HCT116 (cell line): ENCODE results near the gene CAB39. TPM values are rescaled to one million over a fixed set of nuclear protein-coding genes. Genes with fewer than 3 reads are reported as not detected.

Experiments
- ATAC-seq: fragments of 200-7000 bp; cut with Tn5 transposase; 2 replicates; pipeline ENCODE4 v1.9.1; 2020; ENCODE audit warnings: mild to moderate bottlenecking, moderate library complexity
- BruUV-seq: library from RNA; stranded (reverse); fragments of 400-500 nt; replicated peaks from 2 replicates; lab custom pipeline; 2021; lab: Mats Ljungman, UMichigan
- CTCF ChIA-PET: fragments of 300-600 bp; sonication (Branson Sonifier 250); formaldehyde crosslinking; loops from one replicate; lab custom pipeline; 2021; ENCODE audit warnings: antibody characterized with exemption; lab: Charles Lee
- POLR2A ChIA-PET: fragments of 300-600, 350-600 bp; sonication (Branson Sonifier 250); formaldehyde crosslinking; loops from one replicate; lab custom pipeline; 2021; ENCODE audit warnings: antibody characterized with exemption; lab: Charles Lee
- RAD21 ChIA-PET, 2 experiments: fragments of 300-600 bp; sonication (Branson Sonifier 250); formaldehyde crosslinking; loops; one replicate each; lab custom pipeline; 2023; ENCODE audit warnings: low total read pairs in 2 of 2; ENCODE audit not compliant: uncharacterized antibody in 2 of 2, unreplicated experiment in 2 of 2, low non-redundant PET in 1 of 2; lab: Charles Lee
- DNase-seq: peaks from one replicate; pipeline ENCODE4 v3.0.0-alpha.2; 2010; ENCODE audit warnings: low read depth, low spot score
- H2AFZ ChIP-seq: fragments of 200-600 bp; shearing (Covaris generic), sonication (generic); 2 replicates; pipeline ENCODE4 v1.6.1; 2017; ENCODE audit warnings: low read depth, mixed run types, mixed read lengths, antibody characterized with exemption, low read length; ENCODE audit not compliant: poor library complexity, severe bottlenecking
- H3K27ac ChIP-seq: 2 replicates; pipeline ENCODE4 v1.5.1; 2012; ENCODE audit warnings: low read depth, low read length
- H3K27me3 ChIP-seq: fragments of 200-600 bp; sonication (generic); 2 replicates; pipeline ENCODE4 v1.6.1; 2016; ENCODE audit warnings: mixed run types, low read length, mixed read lengths; ENCODE audit not compliant: insufficient read depth
- H3K36me3 ChIP-seq, 2 experiments: fragments of 200-500 bp in 1 of 2; fragments of 200-600 bp in 1 of 2; sonication (Bioruptor generic) in 1 of 2; sonication (generic) in 1 of 2; 2 replicates each; pipeline versions ENCODE4 v1.5.1 to v1.6.1; 2014 to 2016; ENCODE audit warnings: low read length in 2 of 2, inconsistent platforms in 1 of 2, mixed read lengths in 1 of 2, mixed run types in 1 of 2; ENCODE audit not compliant: insufficient read depth in 2 of 2, control insufficient read depth in 1 of 2
- H3K4me1 ChIP-seq, 2 experiments: fragments of 200-600 bp in 1 of 2; sonication (generic) in 1 of 2; 2 replicates each; pipeline versions ENCODE4 v1.5.1 to v1.6.1; 2012 to 2017; ENCODE audit warnings: low read length in 2 of 2, inconsistent platforms in 1 of 2, mild to moderate bottlenecking in 1 of 2, mixed read lengths in 1 of 2, mixed run types in 1 of 2, moderate library complexity in 1 of 2; ENCODE audit not compliant: insufficient read depth in 2 of 2, control insufficient read depth in 1 of 2
- H3K4me2 ChIP-seq: fragments of 200-600 bp; sonication (generic); 2 replicates; pipeline ENCODE4 v1.6.1; 2017; ENCODE audit warnings: mixed run types, low read length, mixed read lengths
- H3K4me3 ChIP-seq, 2 experiments: fragments of 200-600 bp in 1 of 2; sonication (generic) in 1 of 2; replicated peaks in 1 of 2; 2 replicates each; pipeline ENCODE4 v1.5.1; 2011 to 2016; ENCODE audit warnings: low read length in 2 of 2, control low read depth in 1 of 2, low read depth in 1 of 2, mild to moderate bottlenecking in 1 of 2, mixed read lengths in 1 of 2, mixed run types in 1 of 2
- H3K79me2 ChIP-seq: fragments of 200-600 bp; sonication (generic); 2 replicates; pipeline ENCODE4 v1.6.1; 2017; ENCODE audit warnings: mild to moderate bottlenecking, mixed run types, low read length, moderate library complexity, mixed read lengths; ENCODE audit not compliant: insufficient read depth
- H3K9ac ChIP-seq: fragments of 200-600 bp; sonication (generic); 2 replicates; pipeline ENCODE4 v1.6.1; 2016; ENCODE audit warnings: low read length, mixed read lengths
- H3K9me2 ChIP-seq: fragments of 200-600 bp; sonication (generic), shearing (Covaris generic); 2 replicates; pipeline ENCODE4 v1.6.1; 2017; ENCODE audit warnings: mixed run types, mild to moderate bottlenecking, moderate library complexity; ENCODE audit not compliant: insufficient read depth
- H3K9me3 ChIP-seq, 2 experiments: fragments of 200-500 bp in 1 of 2; fragments of 200-600 bp in 1 of 2; sonication (Bioruptor generic) in 1 of 2; sonication (generic) in 1 of 2; 2 replicates each; pipeline ENCODE4 v1.6.1; 2014 to 2017; ENCODE audit warnings: low read length in 2 of 2, mixed read lengths in 2 of 2, inconsistent platforms in 1 of 2, low read depth in 1 of 2, mild to moderate bottlenecking in 1 of 2, mixed run types in 1 of 2, moderate library complexity in 1 of 2; ENCODE audit not compliant: control insufficient read depth in 1 of 2, insufficient read depth in 1 of 2
- H4K20me1 ChIP-seq: fragments of 200-600 bp; sonication (generic), shearing (Covaris generic); 2 replicates; pipeline ENCODE4 v1.6.1; 2017; ENCODE audit warnings: mixed run types, mild to moderate bottlenecking, moderate library complexity; ENCODE audit not compliant: insufficient read depth
- ATF3 ChIP-seq: IDR thresholded peaks from 2 replicates; pipeline ENCODE4 v1.6.1; 2012
- CBX3 ChIP-seq: IDR thresholded peaks from 2 replicates; pipeline ENCODE4 v1.6.1; 2012; ENCODE audit warnings: low read depth
- CEBPB ChIP-seq: IDR thresholded peaks from 2 replicates; pipeline ENCODE4 v1.6.1; 2012; ENCODE audit warnings: low read depth
- CTCF ChIP-seq, 3 experiments: fragments of 200-600 bp in 1 of 3; sonication (generic) in 1 of 3; IDR thresholded peaks in 2 of 3; conservative IDR thresholded peaks in 1 of 3; 2 replicates each; pipeline ENCODE4 v1.5.1; 2012 to 2017; ENCODE audit warnings: low read depth in 2 of 3, low read length in 2 of 3, antibody characterized with exemption in 1 of 3, borderline replicate concordance in 1 of 3, control low read depth in 1 of 3, mild to moderate bottlenecking in 1 of 3, mixed read lengths in 1 of 3, mixed run types in 1 of 3, moderate library complexity in 1 of 3; ENCODE audit not compliant: insufficient read depth in 1 of 3
- EGR1 ChIP-seq: IDR thresholded peaks from 2 replicates; pipeline ENCODE4 v1.6.1; 2012; ENCODE audit warnings: low read depth
- ELF1 ChIP-seq: IDR thresholded peaks from 2 replicates; pipeline ENCODE4 v1.6.1; 2012; ENCODE audit warnings: low read depth, borderline replicate concordance
- EZH2 ChIP-seq: fragments of 200-600 bp; sonication (generic); IDR thresholded peaks from 2 replicates; pipeline ENCODE4 v1.6.1; 2017; ENCODE audit warnings: antibody characterized with exemption, mixed run types
- EZH2phosphoT487 ChIP-seq: fragments of 200-600 bp; IDR thresholded peaks from 2 replicates; pipeline ENCODE4 v1.6.1; 2018; ENCODE audit warnings: antibody characterized with exemption, borderline replicate concordance
- FOSL1 ChIP-seq: IDR thresholded peaks from 2 replicates; pipeline ENCODE4 v1.6.1; 2012; ENCODE audit warnings: low read depth
- JUND ChIP-seq: IDR thresholded peaks from 2 replicates; pipeline ENCODE4 v1.6.1; 2012
- RAD21 ChIP-seq: IDR thresholded peaks from 2 replicates; pipeline ENCODE4 v1.6.1; 2012; ENCODE audit warnings: low read depth, mild to moderate bottlenecking
- SIN3A ChIP-seq: IDR thresholded peaks from 2 replicates; pipeline ENCODE4 v1.6.1; 2012; ENCODE audit warnings: low read depth
- SP1 ChIP-seq: IDR thresholded peaks from 2 replicates; pipeline ENCODE4 v1.6.1; 2012; ENCODE audit warnings: low read depth
- SRF ChIP-seq: IDR thresholded peaks from 2 replicates; pipeline ENCODE4 v1.6.1; 2012; ENCODE audit warnings: low read depth
- TCF7L2 ChIP-seq: IDR thresholded peaks from 2 replicates; pipeline ENCODE4 v1.7.0; 2011; ENCODE audit warnings: borderline replicate concordance, inconsistent platforms; ENCODE audit not compliant: insufficient read depth, insufficient read length; ENCODE audit errors: extremely low read depth
- YY1 ChIP-seq: IDR thresholded peaks from 2 replicates; pipeline ENCODE4 v1.6.1; 2011; ENCODE audit warnings: low read length, low read depth, moderate library complexity, mild to moderate bottlenecking; ENCODE audit not compliant: insufficient replicate concordance; ENCODE audit errors: extremely low read depth
- ZFX ChIP-seq: fragments of 450-650 bp; IDR thresholded peaks from 2 replicates; pipeline ENCODE4 v1.6.1; 2017
- ZNF274 ChIP-seq: fragments of 200-500 bp; sonication (Bioruptor generic); IDR thresholded peaks from 2 replicates; pipeline ENCODE4 v1.6.1; 2014; ENCODE audit warnings: mild to moderate bottlenecking, low read depth, low read length, inconsistent platforms
- intact Hi-C: fragments of 100-400 bp; cut with micrococcal nuclease; formaldehyde crosslinking; loops from 2 replicates; pipeline ENCODE4 v1.10.0; 2022
- total RNA-seq: library from RNA; stranded (reverse); gene quantifications from one replicate; pipeline ENCODE4 v1.2.1, GENCODE V29; 2021; ENCODE audit not compliant: unreplicated experiment
- TF ChIP-seq, protein P1 (sequence below): IDR thresholded peaks from 2 replicates; pipeline ENCODE4 v1.6.1; 2011; ENCODE audit warnings: mild to moderate bottlenecking, low read length, moderate library complexity; ENCODE audit not compliant: insufficient replicate concordance; ENCODE audit errors: extremely low read depth
- TF ChIP-seq, protein P2 (sequence below): IDR thresholded peaks from 2 replicates; pipeline ENCODE4 v1.6.1; 2012; ENCODE audit warnings: low read depth

Gene CAB39
- total RNA-seq, 1 experiment from 2014 or later = 63.6 TPM

DNA sequence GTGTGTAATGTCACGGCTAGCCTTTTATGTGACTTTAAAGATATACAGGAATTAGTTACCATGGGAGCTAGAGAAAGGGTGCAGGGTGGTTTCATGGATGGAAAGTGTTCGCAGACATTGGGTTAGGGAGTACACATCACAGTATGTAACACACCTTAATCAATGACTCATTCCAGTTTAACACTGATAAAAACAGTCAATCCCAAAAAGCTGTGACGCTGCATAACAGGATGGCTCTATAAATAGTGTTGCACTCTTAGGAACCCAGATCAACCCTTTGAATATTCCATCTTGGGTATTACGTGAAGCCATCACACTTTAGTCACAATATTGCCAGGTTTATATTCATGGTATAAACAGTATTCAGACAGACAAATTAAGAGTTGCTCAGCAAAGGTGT lies 33.6 kb downstream of the CAB39 start:
- H3K4me2 ChIP-seq = no peak overlapping the region
- BruUV-seq = no TSS peak
- intact Hi-C loops = no loop called here
- TF ChIP-seq SRF (no peak), SP1 (no peak), EZH2phosphoT487 (no peak), RAD21 (no peak), EZH2 (no peak), ELF1 (no peak), CTCF (IDR thresholded peaks at IDR 0.05 in 2 of 3, conservative IDR thresholded peaks at IDR 0.05 in 1 of 3; ENCODE audit: borderline replicate concordance in 1 of 3, insufficient read depth in 1 of 3, low read depth in 2 of 3, low read length in 2 of 3) (no peak), ZNF274 (no peak), SIN3A (no peak), JUND (no peak), ATF3 (no peak), CEBPB (no peak), FOSL1 (no peak), EGR1 (no peak), YY1 (no peak), ZFX (no peak), TCF7L2 (no peak), CBX3 (no peak)
- TF ChIP-seq, protein P1, sequence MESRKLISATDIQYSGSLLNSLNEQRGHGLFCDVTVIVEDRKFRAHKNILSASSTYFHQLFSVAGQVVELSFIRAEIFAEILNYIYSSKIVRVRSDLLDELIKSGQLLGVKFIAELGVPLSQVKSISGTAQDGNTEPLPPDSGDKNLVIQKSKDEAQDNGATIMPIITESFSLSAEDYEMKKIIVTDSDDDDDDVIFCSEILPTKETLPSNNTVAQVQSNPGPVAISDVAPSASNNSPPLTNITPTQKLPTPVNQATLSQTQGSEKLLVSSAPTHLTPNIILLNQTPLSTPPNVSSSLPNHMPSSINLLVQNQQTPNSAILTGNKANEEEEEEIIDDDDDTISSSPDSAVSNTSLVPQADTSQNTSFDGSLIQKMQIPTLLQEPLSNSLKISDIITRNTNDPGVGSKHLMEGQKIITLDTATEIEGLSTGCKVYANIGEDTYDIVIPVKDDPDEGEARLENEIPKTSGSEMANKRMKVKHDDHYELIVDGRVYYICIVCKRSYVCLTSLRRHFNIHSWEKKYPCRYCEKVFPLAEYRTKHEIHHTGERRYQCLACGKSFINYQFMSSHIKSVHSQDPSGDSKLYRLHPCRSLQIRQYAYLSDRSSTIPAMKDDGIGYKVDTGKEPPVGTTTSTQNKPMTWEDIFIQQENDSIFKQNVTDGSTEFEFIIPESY = no peak
- TF ChIP-seq, protein P2, sequence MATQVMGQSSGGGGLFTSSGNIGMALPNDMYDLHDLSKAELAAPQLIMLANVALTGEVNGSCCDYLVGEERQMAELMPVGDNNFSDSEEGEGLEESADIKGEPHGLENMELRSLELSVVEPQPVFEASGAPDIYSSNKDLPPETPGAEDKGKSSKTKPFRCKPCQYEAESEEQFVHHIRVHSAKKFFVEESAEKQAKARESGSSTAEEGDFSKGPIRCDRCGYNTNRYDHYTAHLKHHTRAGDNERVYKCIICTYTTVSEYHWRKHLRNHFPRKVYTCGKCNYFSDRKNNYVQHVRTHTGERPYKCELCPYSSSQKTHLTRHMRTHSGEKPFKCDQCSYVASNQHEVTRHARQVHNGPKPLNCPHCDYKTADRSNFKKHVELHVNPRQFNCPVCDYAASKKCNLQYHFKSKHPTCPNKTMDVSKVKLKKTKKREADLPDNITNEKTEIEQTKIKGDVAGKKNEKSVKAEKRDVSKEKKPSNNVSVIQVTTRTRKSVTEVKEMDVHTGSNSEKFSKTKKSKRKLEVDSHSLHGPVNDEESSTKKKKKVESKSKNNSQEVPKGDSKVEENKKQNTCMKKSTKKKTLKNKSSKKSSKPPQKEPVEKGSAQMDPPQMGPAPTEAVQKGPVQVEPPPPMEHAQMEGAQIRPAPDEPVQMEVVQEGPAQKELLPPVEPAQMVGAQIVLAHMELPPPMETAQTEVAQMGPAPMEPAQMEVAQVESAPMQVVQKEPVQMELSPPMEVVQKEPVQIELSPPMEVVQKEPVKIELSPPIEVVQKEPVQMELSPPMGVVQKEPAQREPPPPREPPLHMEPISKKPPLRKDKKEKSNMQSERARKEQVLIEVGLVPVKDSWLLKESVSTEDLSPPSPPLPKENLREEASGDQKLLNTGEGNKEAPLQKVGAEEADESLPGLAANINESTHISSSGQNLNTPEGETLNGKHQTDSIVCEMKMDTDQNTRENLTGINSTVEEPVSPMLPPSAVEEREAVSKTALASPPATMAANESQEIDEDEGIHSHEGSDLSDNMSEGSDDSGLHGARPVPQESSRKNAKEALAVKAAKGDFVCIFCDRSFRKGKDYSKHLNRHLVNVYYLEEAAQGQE = no peak
- no peaks in the 10 kb centered on the region for H3K27me3 ChIP-seq
- peaks cover 0 to 11% of the 10 kb centered on the region in 2 experiments; a peak in 2 of 4 replicates for H3K4me1 ChIP-seq
- no peaks in the 10 kb centered on the region for H3K9me3 ChIP-seq
- H3K79me2 ChIP-seq = peaks cover 70% of the 10 kb centered on the region
- ATAC-seq (no peak), DNase-seq (no peak)
- no peak overlapping the region for H2AFZ ChIP-seq
- H3K9ac ChIP-seq = no peak overlapping the region
- no peaks in the 10 kb centered on the region for H3K9me2 ChIP-seq
- H3K4me3 ChIP-seq = no peak overlapping the region
- RAD21 ChIA-PET = no interaction called here
- CTCF ChIA-PET = interaction anchor here (1.6 kb wide), 1 partner anchor 16 kb away, joined by 4 read pairs; no protein-coding TSS in a partner anchor
- peaks cover 0 to 2% of the 10 kb centered on the region in 2 experiments; a peak in 1 of 4 replicates for H3K36me3 ChIP-seq
- H3K27ac ChIP-seq = no peak overlapping the region
- peaks cover 4% of the 10 kb centered on the region; the same call in 1 of the 2 replicates for H4K20me1 ChIP-seq
- POLR2A ChIA-PET = no interaction called here
